ENCODE data around the gene ZBTB40.
A peak's percentile ranks its signal among the peaks of the same experiment; 100 is the strongest.

Gene ZBTB40

DNA sequence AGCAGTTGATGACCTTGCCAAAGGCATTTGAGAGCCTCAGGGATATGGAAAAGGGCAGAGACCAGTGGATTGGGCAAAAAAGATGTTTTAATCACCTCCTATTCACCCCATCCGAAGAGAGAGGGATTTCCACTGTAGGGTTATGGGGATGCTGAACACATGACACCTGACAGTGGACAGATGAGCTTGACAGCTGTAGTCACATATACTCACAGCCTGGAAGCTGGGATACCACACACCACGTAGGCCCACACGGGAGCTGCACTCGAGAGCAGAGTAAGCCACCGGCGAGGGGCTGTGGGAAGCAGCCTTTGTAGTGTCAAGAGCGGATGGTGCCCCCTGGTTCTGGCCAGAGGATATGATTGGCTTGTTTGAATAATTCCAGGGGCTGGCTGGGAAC is 20.0 kb downstream of the ZBTB40 start:
- no peak for DNase-seq (ENCODE audit: low spot score)

- no peak for DNase-seq (ENCODE audit: low spot score)
Observed at GRCh38 chr1:22472596-22472995, 20.9 kb downstream of the ZBTB40 start.

DNA sequence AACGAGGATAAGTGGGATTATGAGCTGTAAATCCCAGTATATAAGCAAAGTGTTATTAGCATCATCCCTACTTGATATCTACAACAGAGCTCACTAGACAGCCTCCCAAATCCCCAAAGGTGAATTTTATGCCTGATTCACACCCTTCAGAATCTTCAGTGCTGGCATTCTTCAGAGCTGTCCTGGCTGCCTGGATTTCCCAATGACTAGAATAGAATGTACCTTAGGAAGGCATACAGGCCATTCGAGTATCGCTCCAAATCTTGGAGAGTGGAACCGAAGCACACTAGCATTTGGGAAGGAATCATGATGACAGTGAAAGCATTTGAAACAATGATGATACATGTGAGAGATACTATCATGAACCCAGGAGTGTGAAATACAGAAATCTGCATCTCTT is 22.3 kb downstream of the ZBTB40 start:
- no peak for DNase-seq (ENCODE audit: low spot score)

GRCh38 chr1:22476566-22476965 is 24.9 kb downstream of the ZBTB40 start:
- DNase-seq (ENCODE audit: low spot score), result no peak

DNA sequence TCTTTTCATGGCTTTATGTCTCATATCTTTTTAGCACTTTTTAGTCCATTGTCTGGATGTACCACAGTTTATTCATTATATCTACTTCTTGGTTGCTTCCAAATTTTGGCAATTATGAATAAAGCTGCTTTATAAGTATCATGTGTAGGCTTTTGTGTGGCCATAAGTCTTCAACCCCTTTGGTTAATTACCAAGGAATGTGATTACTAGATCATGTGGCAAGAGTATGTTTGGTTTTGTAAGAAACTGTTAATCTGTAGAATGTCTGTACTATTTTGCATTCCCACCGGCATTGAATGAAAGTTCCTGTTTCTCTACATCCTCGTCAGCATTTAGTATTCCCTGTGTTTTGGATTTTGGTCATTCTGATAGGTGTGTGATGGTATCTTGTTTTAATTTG is 31.5 kb downstream of the ZBTB40 start:
- no peak for DNase-seq (ENCODE audit: low spot score)

DNA sequence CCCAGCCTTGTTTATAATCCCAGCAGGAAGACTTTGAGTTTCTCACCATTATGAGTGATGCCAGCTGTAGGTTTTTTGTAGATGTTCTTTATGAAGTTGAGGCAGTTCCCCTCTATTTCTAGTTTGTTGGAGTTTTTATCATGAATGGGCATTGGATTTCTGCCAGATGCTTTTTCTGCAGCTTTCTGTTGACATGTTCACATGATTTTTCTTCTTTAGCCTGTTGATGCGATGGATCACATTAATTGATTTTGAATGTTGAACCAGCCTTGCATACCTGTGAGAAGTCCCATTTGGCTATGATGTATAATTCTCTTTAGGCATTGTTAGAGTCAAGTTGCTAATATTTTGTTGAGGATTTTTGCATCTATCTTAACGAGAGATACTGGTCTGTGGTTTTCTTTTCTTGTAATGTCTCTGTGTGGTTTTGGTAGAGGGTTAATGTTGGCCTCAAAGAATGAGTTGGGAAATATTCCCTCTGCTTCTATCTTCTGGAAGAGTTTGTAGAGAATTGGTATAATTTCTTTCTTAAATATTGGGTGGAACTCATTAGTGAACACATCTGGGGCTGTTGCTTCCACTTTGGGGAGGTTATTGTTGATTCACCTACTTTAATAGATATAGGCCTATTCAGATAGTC is 33.2 kb downstream of the ZBTB40 start:
- DNase-seq (ENCODE audit: low spot score), result no peak

- no peak for DNase-seq (ENCODE audit: low spot score)
Observed at GRCh38 chr1:22485431-22485830, 33.8 kb downstream of the ZBTB40 start.

DNA sequence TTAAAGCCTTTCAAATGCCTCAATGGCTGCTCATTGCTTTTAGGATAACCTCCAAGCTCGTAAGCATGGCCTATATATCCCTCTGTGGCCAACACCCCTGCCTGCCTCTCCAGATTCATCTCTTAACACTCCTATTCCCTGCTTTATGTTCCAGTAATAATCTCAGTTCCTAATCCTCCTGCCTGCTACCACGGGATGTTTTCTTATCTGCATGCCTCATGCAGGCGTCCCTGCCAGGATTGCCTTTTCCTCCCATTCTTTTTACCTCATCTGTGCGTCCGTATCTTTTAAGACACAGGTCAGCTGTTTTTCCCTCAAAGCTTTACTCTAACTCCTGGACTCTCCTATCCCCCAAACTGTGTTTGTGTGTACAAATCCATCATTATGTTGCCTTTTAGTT is 36.1 kb downstream of the ZBTB40 start:
- no peak for DNase-seq (ENCODE audit: low spot score)

DNA sequence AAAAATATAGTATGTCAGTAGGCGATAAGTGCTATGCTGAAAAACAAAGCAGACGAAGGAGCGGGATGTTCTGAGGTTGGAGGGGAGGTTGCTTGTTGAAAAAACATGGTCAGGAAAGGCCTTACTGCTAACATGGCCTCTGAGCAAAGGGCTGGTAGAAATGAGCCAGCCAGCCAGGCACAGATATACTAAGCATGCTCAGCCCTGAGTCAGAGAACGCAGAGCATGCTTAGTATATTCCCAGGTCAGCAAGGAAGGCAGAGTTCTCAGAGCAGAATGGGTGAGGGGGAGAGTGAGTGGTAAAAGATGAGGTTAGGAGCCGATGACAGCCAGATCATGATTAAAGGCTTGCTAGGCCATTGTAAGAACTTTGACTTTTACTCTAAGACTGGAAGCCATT is 36.7 kb downstream of the ZBTB40 start:
- DNase-seq (ENCODE audit: low spot score), result no peak

DNA sequence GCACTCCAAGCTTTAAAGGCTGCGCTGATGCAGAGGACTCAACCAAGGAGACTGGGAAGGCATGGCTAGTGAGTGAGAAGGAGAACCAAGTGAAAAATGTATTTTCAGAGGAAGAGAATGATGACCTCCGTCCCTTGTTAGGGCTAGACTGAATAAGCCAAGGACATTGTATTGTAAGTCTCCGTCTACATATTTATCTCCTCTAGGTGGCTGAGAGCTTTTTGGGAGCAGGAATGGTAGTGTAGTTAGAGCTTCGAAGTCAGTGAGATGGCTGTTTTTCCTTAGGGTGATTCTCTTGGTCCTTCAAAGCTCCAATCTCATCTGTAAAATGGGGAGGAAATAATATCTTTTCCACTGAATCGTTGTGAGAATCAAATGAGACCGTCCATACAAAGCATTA is 37.6 kb downstream of the ZBTB40 start:
- no peak for DNase-seq (ENCODE audit: low spot score)

DNA sequence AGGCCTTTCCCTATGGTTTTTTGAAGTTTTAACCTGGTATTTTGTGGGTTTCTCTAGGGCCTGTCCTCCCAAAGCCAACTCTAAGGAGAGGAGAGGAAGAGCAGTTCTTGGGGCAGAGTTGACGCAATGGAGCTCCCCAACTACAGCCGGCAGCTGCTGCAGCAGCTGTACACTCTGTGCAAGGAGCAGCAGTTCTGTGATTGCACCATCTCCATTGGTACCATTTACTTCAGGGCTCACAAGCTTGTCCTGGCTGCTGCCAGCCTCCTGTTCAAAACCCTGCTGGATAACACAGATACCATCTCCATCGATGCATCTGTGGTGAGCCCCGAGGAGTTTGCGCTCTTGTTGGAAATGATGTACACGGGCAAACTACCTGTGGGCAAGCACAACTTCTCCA is 38.2 kb downstream of the ZBTB40 start:
- no peak for DNase-seq (ENCODE audit: low spot score)

GRCh38 chr1:22490309-22490708 is 38.7 kb downstream of the ZBTB40 start:
- no peak for DNase-seq (ENCODE audit: low spot score)

GRCh38 chr1:22491995-22492715 is 40.5 kb downstream of the ZBTB40 start:
- DNase-seq (ENCODE audit: low spot score), result no peak

GRCh38 chr1:22494144-22494543 is 42.5 kb downstream of the ZBTB40 start:
- no peak for DNase-seq (ENCODE audit: low spot score)

- no peak for DNase-seq (ENCODE audit: low spot score)
Observed at GRCh38 chr1:22494943-22495579, 43.4 kb downstream of the ZBTB40 start.

DNA sequence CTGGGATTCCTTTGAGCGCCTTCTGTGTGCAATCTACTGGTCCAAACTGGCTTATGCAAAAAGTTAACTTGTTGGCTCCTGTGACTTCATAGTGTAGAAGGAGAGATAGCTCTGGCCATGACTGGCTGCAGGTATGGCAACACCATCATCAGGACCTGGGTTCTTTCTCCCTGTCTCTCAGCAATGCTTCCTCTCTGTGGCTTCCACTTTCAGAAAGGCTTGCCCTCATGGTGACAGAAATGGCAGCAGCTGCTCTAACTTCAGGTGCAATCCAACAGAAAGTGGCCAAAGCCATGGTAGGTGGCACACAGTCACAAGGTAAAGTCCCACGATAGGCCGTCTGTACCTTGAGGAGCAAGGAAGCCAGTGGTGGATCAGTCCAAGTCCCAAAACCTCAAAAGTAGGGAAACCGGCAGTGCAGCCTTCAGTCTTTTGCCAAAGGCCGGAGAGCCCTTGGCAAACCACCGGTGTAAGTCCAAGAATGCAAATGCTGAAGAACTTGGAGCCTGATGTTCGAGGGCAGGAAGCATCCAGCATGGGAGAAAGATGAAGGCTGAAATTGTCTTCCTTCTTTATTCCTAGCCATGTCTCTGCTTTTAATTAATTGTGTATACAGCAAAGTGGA is 45.0 kb downstream of the ZBTB40 start:
- no peak for DNase-seq (ENCODE audit: low spot score)

DNA sequence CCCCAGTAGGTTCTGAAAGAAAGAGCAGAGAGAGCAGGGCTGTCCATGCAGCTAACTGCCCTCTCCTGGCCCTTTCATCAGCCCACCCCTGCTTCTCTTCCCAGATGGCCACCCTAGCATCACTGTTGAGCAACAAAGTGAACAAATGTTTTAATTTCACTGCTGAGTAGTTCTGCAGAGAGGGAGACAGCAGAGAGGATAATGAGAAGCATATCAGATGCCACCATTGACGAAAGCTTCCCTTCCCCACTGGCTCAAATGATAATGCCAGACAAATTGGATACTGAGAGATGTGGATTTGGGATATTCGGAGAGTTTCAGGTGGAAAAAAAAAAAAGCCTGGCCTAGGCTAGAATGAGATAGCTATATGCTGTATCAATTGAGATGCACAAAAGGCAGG is 46.8 kb downstream of the ZBTB40 start:
- DNase-seq (ENCODE audit: low spot score), result no peak

- no peak for DNase-seq (ENCODE audit: low spot score)
Observed at GRCh38 chr1:22500058-22500457, 48.4 kb downstream of the ZBTB40 start.

DNA sequence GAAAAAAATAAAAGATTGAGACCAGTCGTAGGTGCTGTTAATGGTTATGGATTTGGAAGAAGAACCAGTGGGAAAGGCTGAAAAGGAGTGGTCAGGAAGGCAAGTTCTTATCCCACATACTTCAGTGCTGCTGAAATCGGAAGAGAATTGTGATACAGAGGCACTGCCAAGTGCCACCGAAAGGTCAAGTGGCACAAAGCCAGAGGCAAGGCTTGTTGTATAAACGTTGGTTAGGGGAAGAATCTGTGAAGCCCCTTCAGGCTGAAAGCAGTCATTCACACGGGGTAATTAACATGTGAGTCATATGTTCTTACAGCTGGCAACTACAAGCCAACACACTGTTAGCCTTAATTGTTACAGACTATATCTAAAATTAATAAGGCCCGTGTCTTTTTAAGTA is 48.8 kb downstream of the ZBTB40 start:
- peak; percentile 62 for DNase-seq (ENCODE audit: low spot score)

GRCh38 chr1:22502202-22502601 is 50.6 kb downstream of the ZBTB40 start:
- DNase-seq (ENCODE audit: low spot score), result no peak

GRCh38 chr1:22503721-22504410 is 52.2 kb downstream of the ZBTB40 start:
- DNase-seq (ENCODE audit: low spot score), result no peak

DNA sequence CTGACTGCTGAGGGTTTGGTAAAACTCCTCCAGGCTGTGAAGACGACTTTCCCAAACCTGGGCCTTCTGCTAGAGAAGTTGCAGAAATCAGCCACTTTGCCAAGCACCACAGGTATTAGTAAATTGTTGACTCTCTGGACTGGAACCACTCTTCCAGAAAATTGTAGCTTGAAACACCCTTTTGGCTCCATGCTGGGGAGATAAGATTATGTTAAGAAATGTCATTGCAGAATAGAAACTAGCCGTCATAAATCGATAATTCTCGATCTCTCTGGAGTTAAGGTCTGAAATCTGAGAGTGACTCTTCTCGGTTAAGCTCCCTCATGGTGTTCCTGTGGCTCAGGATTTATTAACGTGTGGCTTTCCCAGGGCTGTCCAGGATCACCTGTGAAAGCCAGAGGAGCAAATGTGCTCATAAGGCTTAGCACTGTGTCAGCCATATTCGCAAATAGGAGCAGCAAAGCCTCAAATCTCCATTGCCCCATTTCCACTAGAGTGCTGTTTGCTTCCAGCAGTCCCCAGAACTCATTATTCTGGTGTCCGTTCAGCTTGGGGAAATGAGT is 54.6 kb downstream of the ZBTB40 start:
- no peak for DNase-seq (ENCODE audit: low spot score)

All from kidney tubule cell (primary cell).